HEK293 (cell line): ENCODE results near the gene GAA.

Experiments
- CTCF ChIA-PET: fragments of 350-600 bp; formaldehyde crosslinking; extraction: SDS; loops from one replicate; lab custom pipeline; 2021; ENCODE audit warnings: antibody characterized with exemption; lab: Yijun Ruan, JAX
- POLR2A ChIA-PET: fragments of 300-600 bp; formaldehyde crosslinking; extraction: SDS; loops from one replicate; lab custom pipeline; 2020; ENCODE audit warnings: antibody characterized with exemption, inconsistent platforms; lab: Yijun Ruan, JAX
- H3K27ac ChIP-seq: fragments of 200-500 bp; sonication (Bioruptor generic); 2 replicates; pipeline ENCODE4 v1.5.1; 2014; ENCODE audit warnings: low read depth, low read length, control low read depth, inconsistent platforms; ENCODE audit errors: extremely low read depth
- H3K36me3 ChIP-seq, 2 experiments: fragments of 200-500 bp in 1 of 2; sonication (Bioruptor generic) in 1 of 2; 1 replicate in 1 of 2; 2 replicates in 1 of 2; pipeline ENCODE4 v1.5.1; 2014 to 2017; ENCODE audit warnings: inconsistent platforms in 2 of 2, low read length in 2 of 2; ENCODE audit not compliant: control insufficient read depth in 2 of 2, insufficient read depth in 1 of 2
- H3K4me1 ChIP-seq: fragments of 200-500 bp; sonication (Bioruptor generic); 2 replicates; pipeline ENCODE4 v1.5.1; 2014; ENCODE audit warnings: mild to moderate bottlenecking, low read length, inconsistent platforms; ENCODE audit not compliant: control insufficient read depth, insufficient read depth
- H3K4me3 ChIP-seq: 2 replicates; pipeline ENCODE4 v1.5.1; 2011; ENCODE audit warnings: low read depth, mild to moderate bottlenecking, control low read depth, low read length, moderate library complexity
- H3K9me3 ChIP-seq: fragments of 200-500 bp; sonication (Bioruptor generic); 2 replicates; pipeline ENCODE4 v1.5.1; 2014; ENCODE audit warnings: low read depth, low read length, inconsistent platforms; ENCODE audit not compliant: control insufficient read depth, insufficient read depth
- ATF2 ChIP-seq: fragments of 450-650 bp; formaldehyde crosslinking; IDR thresholded peaks from 2 replicates; pipeline ENCODE4 v1.5.1; 2016; ENCODE audit warnings: missing biosample characterization, missing genetic modification characterization, low read depth
- INSM2 ChIP-seq: fragments of 450-650 bp; formaldehyde crosslinking; IDR thresholded peaks from 2 replicates; pipeline ENCODE4 v1.5.1; 2016; ENCODE audit warnings: missing biosample characterization, missing genetic modification characterization
- KLF8 ChIP-seq: fragments of 450-650 bp; formaldehyde crosslinking; IDR thresholded peaks from 2 replicates; pipeline ENCODE4 v1.5.1; 2016; ENCODE audit warnings: missing biosample characterization, missing genetic modification characterization
- KLF9 ChIP-seq: fragments of 450-650 bp; formaldehyde crosslinking; IDR thresholded peaks from 2 replicates; pipeline ENCODE4 v1.5.1; 2016; ENCODE audit warnings: missing biosample characterization, missing genetic modification characterization, low read depth
- PRDM2 ChIP-seq: fragments of 450-650 bp; formaldehyde crosslinking; IDR thresholded peaks from 2 replicates; pipeline ENCODE4 v1.5.1; 2016; ENCODE audit warnings: missing biosample characterization, missing genetic modification characterization, borderline replicate concordance
- SCRT1 ChIP-seq: fragments of 450-650 bp; formaldehyde crosslinking; IDR thresholded peaks from 2 replicates; pipeline ENCODE4 v1.5.1; 2016; ENCODE audit warnings: missing biosample characterization, missing genetic modification characterization, borderline replicate concordance
- ZBTB17 ChIP-seq: fragments of 450-650 bp; formaldehyde crosslinking; IDR thresholded peaks from 2 replicates; pipeline ENCODE4 v1.5.1; 2016; ENCODE audit warnings: missing biosample characterization, missing genetic modification characterization
- ZNF132 ChIP-seq: fragments of 450-650 bp; formaldehyde crosslinking; IDR thresholded peaks from 2 replicates; pipeline ENCODE4 v1.5.1; 2017; ENCODE audit warnings: missing biosample characterization, missing genetic modification characterization, borderline replicate concordance
- ZNF2 ChIP-seq: fragments of 450-650 bp; formaldehyde crosslinking; IDR thresholded peaks from 2 replicates; pipeline ENCODE4 v1.5.1; 2016; ENCODE audit warnings: missing biosample characterization, missing genetic modification characterization
- ZNF211 ChIP-seq: fragments of 450-650 bp; formaldehyde crosslinking; IDR thresholded peaks from 2 replicates; pipeline ENCODE4 v1.5.1; 2016; ENCODE audit warnings: low read depth, missing biosample characterization, missing genetic modification characterization
- ZNF214 ChIP-seq: fragments of 450-650 bp; formaldehyde crosslinking; IDR thresholded peaks from 2 replicates; pipeline ENCODE4 v1.5.1; 2017; ENCODE audit warnings: missing biosample characterization, mild to moderate bottlenecking, missing genetic modification characterization, borderline replicate concordance
- ZNF394 ChIP-seq: fragments of 450-650 bp; formaldehyde crosslinking; IDR thresholded peaks from 2 replicates; pipeline ENCODE4 v1.5.1; 2016; ENCODE audit warnings: missing biosample characterization, missing genetic modification characterization, mild to moderate bottlenecking, moderate library complexity, borderline replicate concordance
- ZNF433 ChIP-seq: fragments of 450-650 bp; formaldehyde crosslinking; IDR thresholded peaks from 2 replicates; pipeline ENCODE4 v1.5.1; 2016; ENCODE audit warnings: missing biosample characterization, missing genetic modification characterization, low read depth
- ZNF510 ChIP-seq: fragments of 450-650 bp; formaldehyde crosslinking; IDR thresholded peaks from 2 replicates; pipeline ENCODE4 v1.5.1; 2018; ENCODE audit warnings: mild to moderate bottlenecking, missing genetic modification characterization, missing biosample characterization; ENCODE audit not compliant: insufficient replicate concordance
- ZNF514 ChIP-seq: fragments of 450-650 bp; formaldehyde crosslinking; IDR thresholded peaks from 2 replicates; pipeline ENCODE4 v1.5.1; 2016; ENCODE audit warnings: missing biosample characterization, missing genetic modification characterization
- ZNF561 ChIP-seq: fragments of 450-650 bp; IDR thresholded peaks from 2 replicates; pipeline ENCODE4 v1.5.1; 2018; ENCODE audit warnings: missing biosample characterization, missing genetic modification characterization, borderline replicate concordance
- ZNF621 ChIP-seq: fragments of 450-650 bp; formaldehyde crosslinking; IDR thresholded peaks from 2 replicates; pipeline ENCODE4 v1.5.1; 2017; ENCODE audit warnings: missing biosample characterization, missing genetic modification characterization
- ZNF776 ChIP-seq: fragments of 450-650 bp; formaldehyde crosslinking; IDR thresholded peaks from 2 replicates; pipeline ENCODE4 v1.5.0; 2017; ENCODE audit warnings: missing biosample characterization, missing genetic modification characterization, borderline replicate concordance

The GAA gene

GRCh38 chr17:80132906-80133625 lies 31.7 kb downstream of the GAA start:
- Histone ChIP-seq H3K9me3 (no peaks in the 10 kb centered on the region), H3K4me1 (no peaks in the 10 kb centered on the region), H3K4me3 (no peak overlapping the region), H3K27ac (no peak overlapping the region), H3K36me3 (peaks cover 55 to 59% of the 10 kb centered on the region in 2 experiments)
- no peak for TF ChIP-seq ZNF2 (tag by site-specific recombination)
- TF ChIP-seq ZNF510 = no peak
- TF ChIP-seq ATF2 (tag by site-specific recombination) = no peak
- no peak for TF ChIP-seq ZNF561 (tag by site-specific recombination)
- no peak for TF ChIP-seq INSM2 (tag by site-specific recombination)
- TF ChIP-seq ZNF211 (tag by site-specific recombination) = no peak
- TF ChIP-seq SCRT1 = no peak
- TF ChIP-seq PRDM2 (tag by site-specific recombination) = no peak
- TF ChIP-seq ZNF433 (tag by site-specific recombination) = no peak
- TF ChIP-seq KLF8 (tag by site-specific recombination) = no peak
- TF ChIP-seq ZNF514 (tag by site-specific recombination) = no peak
- ChIA-PET CTCF (interaction anchor here (0.7 to 1.9 kb wide), 3 partner anchors 8 to 250 kb away, joined by 3 to 5 read pairs (median 4); no protein-coding TSS in a partner anchor), POLR2A (interaction anchor here (1.4 to 1.6 kb wide), 3 partner anchors 9 to 13 kb away, joined by 4 to 5 read pairs (median 5); no protein-coding TSS in a partner anchor)

GRCh38 chr17:80133626-80133970 lies 32.2 kb downstream of the GAA start:
- no peak for TF ChIP-seq ZNF621 (tag by site-specific recombination)
- no peak for TF ChIP-seq ZNF214 (tag by site-specific recombination)
- TF ChIP-seq ZNF132 = no peak
- no peak for TF ChIP-seq KLF9 (tag by site-specific recombination)
- no peak for TF ChIP-seq ZNF394 (tag by site-specific recombination)
- no peak for TF ChIP-seq ZNF433 (tag by site-specific recombination)
- TF ChIP-seq ZNF776 = no peak
- no peak for TF ChIP-seq ZBTB17 (tag by site-specific recombination)
- ChIA-PET CTCF (interaction anchor here (1.0 to 1.9 kb wide), 3 partner anchors 9 to 51 kb away, joined by 3 to 5 read pairs (median 4); partner anchors contain the start of gene GAA), POLR2A (interaction anchor here (1.4 to 1.6 kb wide), 2 partner anchors 9 to 13 kb away, joined by 5 read pairs; no protein-coding TSS in a partner anchor)
- no peaks in the 10 kb centered on the region for H3K9me3 ChIP-seq
- H3K36me3 ChIP-seq = peaks cover 60 to 64% of the 10 kb centered on the region in 2 experiments
- no peak overlapping the region for H3K27ac ChIP-seq
- no peak overlapping the region for H3K4me3 ChIP-seq
- H3K4me1 ChIP-seq = no peaks in the 10 kb centered on the region
